Middle frontal gyrus (tissue), 1 donor: ENCODE measurements around the gene FOXF1.

Experiments used
- DNase-seq: peaks from one replicate; pipeline ENCODE4 v3.0.0-alpha.2; 2015; ENCODE audit warnings: low spot score; ENCODE audit errors: extremely low spot score

The FOXF1 gene

GRCh38 chr16:86516623-86517003, 6.3 kb downstream of the FOXF1 start:
- no peak for DNase-seq

DNA sequence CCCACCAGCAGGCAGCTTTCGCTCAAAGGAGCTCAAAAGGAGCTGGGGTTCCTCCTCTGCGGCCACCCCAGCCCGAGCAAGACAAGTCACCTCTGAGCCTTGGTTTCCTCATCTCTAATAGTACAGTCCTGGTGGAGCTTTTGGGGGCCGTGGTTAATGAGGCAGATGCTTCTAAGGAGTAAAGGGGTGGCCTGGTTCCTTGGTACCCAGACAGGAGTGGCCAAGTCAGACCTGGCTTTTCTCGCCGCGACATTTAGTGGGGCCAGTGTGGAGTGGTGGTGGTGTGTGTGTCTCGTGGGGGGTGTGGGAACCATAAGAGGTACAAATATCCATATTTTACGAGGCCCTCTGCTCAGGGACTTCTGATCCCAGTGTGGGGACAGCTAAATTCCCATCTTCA, 6.7 kb downstream of the FOXF1 start:
- DNase-seq, result no peak

GRCh38 chr16:86517652-86518258, 7.4 kb downstream of the FOXF1 start:
- no peak for DNase-seq

- DNase-seq, result no peak
These were observed 8.8 kb downstream of the FOXF1 start for GRCh38 chr16:86519007-86519648.

GRCh38 chr16:86519649-86520316, 9.5 kb downstream of the FOXF1 start:
- DNase-seq, result no peak

DNA sequence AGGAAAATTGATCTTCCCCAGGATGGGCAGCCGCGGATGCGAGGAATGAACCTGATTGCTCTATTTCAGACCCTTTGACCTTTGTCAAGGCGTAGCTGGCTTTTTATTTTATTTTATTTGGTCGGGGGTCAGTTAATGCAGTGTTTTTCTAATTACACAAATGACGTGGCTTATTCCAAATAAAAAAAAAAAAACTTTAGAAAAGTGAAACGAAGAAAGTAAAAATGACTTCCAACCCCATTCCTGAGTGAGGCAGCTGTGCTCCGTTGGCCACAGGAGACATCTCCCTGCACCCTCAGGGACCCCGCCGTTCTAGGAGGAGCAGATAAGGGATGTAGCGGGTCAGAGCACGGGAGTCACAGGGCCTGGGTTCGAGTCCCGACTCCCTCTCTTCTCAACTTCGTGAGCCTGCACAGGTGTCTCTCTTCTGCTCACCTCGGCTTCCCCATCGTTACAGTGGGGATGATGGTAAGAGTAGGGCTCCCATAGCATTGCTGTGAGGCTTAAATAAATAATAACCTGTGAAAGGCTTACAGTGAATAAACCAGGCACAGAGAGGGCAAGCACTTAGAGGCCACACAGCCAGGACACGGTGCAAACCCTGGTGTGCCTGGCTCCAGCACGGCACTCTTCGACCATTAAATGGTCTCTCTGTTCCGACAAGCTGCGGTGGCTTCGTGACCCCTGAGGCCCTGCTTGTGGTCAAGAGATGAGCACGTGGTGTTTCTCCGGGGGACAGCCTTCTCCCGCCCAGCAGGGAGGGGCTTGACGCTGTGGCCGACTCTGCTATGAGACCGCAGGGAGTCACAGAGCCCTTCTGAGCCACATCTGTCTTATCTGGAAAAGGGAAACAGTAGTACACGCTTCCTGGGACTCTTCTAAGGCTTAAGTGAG, 10.2 kb downstream of the FOXF1 start:
- DNase-seq, result no peak

GRCh38 chr16:86521236-86522197, 11.2 kb downstream of the FOXF1 start:
- no peak for DNase-seq

DNA sequence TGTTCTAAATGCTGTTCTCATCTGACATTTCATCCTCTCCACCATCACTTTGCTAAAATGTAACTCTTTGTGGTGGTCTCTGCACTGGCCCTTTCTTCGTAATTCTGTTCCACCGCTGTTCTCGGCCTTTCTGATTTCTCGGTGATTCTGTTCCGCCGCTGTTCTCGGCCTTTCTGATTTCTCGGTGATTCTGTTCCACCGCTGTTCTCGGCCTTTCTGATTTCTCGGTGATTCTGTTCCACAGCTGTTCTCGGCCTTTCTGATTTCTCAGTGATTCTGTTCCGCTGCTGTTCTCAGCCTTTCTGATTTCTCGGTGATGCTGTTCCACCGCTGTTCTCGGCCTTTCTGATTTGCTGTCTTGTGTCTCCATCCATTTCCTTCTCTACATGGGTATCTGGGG, 12.3 kb downstream of the FOXF1 start:
- no peak for DNase-seq

GRCh38 chr16:86523166-86523740, 12.9 kb downstream of the FOXF1 start:
- no peak for DNase-seq

- DNase-seq, result no peak
These were observed 13.7 kb downstream of the FOXF1 start for GRCh38 chr16:86524029-86524428.

DNA sequence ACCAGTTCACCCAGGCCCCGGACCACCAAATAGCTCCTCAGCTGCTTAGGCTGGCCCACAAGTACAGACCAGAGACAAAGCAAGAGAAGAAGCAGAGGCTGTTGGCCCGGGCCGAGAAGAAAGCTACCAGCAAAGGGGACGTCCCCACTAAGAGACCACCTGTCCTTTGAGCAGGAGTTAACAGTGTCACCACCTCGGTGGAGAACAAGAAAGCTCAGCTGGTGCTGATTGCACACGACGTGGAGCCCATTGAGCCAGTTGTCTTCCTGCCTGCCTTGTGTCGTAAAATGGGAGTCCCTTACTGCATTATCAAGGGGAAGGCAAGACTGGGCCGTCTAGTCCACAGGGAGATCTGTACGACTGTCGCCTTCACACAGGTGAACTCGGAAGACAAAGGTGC, 15.4 kb downstream of the FOXF1 start:
- DNase-seq, result no peak

- no peak for DNase-seq
These were observed 17.0 kb downstream of the FOXF1 start for GRCh38 chr16:86527366-86527765.

DNA sequence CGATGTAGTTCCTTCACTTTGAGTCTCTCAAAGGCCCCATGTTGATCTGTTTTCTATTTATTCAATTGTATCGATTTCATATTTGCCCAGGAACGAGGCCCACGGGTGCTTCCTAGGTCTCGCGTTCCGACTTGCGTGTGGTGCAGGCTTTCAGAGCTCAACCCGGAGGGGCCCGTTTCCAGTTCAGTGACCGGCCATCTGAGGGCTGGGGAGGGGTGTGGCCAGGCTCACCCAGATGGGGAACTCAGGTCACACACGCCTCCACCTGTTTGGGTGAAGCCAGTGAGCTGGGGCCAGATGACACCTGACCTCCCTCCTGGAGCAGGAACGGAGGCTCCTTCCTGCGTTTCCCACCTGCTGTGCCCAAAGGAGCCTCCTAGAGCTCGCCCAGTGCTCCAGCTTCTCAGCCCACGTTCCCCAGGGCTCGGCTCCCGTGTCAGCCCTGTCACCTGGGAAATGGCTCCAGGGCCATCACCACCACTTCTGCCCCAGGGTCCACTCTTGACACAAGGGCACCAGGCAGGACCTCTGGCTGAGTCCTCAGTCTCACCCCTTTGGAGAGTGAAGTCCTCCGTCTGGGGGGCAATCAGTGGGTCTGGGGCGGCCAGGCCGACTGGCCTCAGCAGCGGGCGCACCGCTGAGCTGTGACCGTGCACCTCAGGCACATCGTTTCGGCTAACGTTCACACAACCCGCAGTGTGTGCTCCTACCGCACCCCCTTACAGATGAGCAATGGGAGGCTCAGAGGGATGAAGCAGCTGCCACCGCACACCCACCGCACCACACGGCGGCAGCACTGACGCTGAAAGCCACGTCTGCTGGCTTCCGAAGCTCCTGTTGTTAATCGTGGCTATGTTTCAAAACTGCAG, 18.0 kb downstream of the FOXF1 start:
- DNase-seq, result no peak

DNA sequence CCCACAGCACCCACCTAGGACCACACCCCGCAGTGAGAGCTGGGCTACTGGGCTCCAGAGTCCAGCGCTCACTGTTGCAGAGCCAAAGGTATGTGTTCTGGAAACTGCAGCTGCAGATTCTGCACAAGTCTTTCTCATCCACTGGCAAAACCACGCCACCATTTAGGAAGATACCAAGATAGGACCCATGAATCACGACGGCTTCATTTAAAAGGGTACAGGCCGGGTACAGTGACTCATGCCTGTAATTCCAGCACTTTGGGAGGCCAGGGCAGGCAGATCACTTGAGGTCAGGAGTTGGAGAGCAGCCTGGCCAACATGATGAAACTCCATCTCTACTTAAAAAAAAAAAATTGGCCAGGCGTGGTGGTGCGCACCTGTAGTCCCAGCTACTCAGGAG, 18.8 kb downstream of the FOXF1 start:
- no peak for DNase-seq

DNA sequence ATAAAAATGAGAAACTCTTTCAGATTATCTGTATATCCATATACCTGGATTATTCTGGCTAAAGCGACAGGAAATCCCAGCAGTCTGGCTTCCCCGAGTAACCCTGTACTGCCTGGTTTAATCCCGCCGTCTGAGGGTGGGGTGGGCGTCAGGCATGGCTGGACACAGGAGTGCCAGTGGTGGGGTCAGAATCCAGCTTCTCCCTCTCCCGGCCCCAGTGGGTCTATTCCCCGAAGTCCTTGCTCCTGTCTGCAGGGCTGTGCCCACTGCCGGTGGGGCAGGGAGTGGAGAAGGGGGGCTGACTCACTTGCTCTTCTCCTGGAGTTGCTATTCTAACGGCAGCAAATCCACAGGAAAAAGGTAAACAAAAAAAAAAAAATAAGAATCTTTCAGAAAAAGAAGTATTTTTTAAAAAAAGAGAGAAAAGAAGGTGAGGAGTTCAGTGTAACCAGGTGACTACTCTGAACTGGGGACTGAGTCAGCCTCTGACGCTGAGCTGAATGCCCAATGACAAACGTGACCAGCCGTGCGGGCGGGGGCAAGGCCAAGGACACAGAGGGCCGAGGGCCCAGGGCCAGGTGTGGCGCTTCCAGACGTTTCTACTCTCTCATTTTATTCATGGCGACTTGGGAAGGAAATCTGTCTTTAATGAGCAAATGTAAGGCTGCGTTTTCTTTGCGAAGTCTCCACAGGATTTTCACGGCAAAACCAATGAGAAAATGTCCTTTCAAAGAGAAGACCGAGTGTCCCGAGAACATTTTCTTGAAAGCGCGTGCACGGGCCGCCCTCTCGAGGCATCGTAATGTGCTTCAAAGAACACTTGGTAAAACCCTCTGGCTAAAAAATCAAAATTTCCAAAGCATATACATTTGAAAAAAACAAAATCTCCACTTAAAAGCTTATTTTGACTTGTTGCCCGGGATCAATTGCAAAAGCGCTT, 20.2 kb downstream of the FOXF1 start:
- no peak for DNase-seq

DNA sequence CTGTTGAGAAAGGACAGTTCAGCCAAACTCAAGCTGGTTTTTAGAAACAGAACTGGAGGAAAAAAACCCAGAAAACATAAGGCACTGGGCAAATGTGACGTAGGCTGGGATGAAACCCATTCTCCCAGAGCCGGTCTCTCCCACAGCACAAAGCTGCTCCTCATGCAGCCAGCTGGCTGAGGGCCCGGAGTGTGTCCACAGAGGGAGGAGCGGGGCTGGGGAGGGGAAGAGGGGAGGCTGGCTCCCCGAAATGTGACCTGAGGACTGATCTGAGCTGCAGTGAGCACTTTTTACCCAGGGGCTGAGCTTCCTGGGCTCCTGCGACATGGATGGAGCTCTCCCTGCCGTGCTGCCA, 20.8 kb downstream of the FOXF1 start:
- peak; percentile 59 for DNase-seq

DNA sequence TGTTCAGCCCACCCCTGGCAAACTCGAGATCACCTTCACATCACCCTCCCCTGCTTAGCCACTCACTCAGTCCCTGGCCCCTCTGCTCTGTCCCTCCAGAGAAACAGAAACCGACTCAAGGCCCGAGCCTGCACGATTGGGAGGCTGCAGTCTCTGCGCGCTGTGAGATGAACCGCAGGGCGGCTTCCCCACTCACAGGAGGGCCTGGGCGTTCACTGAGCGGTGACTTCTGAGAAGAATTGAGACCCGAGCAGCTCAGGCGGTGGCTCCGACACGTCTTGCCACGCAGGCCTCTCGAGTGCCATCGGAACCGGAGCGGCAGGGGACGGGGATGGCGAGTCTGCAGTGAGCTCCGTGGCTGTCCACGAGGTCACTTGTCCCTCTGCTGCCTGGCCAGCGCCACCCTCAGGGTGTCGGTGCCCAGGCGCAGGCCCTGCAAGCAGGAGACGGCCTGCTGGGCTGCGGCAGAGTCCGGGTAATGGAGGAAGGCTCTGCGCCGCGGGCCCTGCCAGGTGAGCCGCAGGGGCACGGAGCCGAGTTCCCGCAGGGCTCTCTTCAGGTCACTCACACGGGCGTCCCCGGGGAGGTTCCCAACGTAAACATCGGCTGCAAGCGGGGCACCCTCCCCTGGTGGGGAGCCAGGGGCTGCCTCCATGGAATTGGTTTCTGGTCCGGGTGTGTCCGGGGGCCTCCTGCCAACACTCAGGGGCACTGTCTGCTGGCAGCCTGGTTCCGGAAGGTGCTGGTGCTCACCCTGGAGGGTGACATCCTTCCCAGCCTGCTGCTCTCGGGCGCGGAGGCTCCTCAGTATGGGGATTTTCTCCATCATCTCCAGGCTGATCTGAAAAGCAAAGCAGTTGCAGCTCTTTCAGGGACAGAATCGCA, 21.6 kb downstream of the FOXF1 start:
- no peak for DNase-seq

DNA sequence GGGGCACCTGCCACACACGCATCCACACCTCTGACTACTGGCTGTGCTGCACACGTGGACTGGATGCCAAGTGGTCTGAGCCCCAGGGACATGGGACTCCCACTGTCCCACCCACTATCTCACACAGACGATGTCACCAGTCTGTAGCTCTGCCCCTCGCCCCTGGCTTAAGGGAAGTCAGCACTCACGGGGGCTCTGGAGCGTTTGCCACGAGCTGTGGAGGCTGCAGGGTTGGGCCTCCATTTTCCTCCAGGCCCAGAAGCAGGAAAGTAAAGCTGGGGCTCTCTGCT, 22.1 kb downstream of the FOXF1 start:
- DNase-seq, result no peak
